HTR-8/SVneo (cell line): ENCODE measurements around the gene OR2T11.
A peak's percentile ranks its signal among the peaks of the same experiment; 100 is the strongest.
"Not testable (repeated sequence)": the region's sequence is repeated elsewhere in the genome, so short reads cannot be mapped to it uniquely, and the experiment has no call there.

Experiments used
- DNase-seq: peaks from one replicate; pipeline ENCODE4 v3.0.0; 2011; ENCODE audit warnings: low spot score, mixed read lengths; ENCODE audit not compliant: insufficient read length
- FAIRE-seq: peaks from 2 replicates; lab custom pipeline; 2011; peaks lifted over from hg19 to GRCh38; lab: Jason Lieb, UNC

Gene OR2T11

DNA sequence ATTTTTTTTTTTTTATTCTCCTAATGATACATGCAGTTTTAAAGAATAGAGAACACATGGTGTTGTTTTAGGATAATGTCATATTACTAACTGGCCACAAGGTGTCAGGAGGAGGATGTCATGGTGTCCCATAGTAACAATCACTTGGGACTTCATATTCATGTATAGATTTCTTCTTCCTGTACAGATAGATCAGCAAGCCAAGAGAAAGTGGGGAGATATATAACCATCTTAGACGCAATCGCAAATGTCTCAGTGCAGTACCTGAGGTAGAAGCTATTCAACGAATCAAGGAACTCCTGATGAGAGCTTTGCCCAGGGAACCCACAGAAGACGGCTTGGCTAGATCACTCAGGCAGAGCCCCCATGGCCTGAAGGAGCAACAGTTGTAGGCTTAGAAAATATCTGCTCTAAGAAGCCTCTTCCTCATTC lies 12.3 kb downstream of the OR2T11 start:
- peak; percentile 56 for DNase-seq
- FAIRE-seq = no peak

DNA sequence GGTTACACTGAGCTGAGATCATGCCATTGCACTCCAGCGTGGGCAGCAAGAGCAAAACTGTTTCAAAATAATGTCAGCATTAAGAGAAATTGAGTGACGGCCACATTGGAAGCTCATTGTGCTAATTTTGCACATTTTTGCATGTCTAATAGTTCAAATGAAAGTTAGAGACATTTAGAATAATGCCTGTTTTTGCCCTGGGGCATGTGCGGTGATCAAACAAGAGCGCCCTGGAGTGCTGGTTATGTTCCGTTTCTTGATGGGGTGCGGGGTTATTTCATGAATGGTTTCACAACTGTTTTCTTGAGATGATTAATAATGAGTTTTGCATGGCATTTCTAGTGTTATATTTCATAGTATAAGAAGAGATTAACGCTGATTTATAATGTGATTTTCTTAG lies 13.1 kb downstream of the OR2T11 start:
- DNase-seq (no peak), FAIRE-seq (no peak)

DNA sequence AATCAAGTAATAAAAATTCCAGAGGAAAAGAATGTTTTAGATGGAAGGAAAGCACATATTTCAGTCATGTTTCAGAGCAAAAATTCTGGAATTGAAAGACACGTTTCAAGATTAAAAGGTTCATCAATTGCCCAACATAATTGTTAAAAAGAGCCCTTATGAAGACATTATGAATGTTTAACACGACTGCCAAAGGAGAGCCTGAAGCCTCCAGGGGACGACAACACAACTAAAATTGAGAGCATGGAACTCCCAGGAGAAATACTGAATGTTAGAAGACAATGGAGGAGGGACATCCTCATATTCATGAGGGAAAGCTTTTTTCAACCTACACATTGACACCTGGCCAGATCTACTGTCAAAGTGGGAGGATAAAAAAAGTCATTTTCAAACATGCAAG lies 16.0 kb downstream of the OR2T11 start:
- DNase-seq = peak; percentile 46
- no peak for FAIRE-seq

DNA sequence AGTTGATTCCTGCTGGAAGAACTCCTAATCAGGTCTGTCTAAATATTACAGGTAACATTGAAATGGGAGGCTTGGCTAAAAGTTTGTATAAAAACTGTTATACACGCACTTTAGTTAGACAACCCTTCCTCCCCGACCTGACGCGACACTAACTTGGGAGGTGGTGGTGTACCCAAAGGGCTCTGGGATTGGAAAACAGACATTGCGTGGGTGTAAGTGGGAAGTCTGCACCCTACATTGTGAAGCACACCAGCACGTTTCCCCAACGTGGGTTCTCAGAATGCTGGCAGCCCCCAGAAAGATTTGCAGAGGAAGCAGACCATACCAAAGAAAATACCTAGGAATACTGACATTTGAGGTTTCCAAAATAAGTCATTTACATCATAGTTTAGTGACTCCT lies 16.8 kb downstream of the OR2T11 start:
- FAIRE-seq (no peak), DNase-seq (no peak)

DNA sequence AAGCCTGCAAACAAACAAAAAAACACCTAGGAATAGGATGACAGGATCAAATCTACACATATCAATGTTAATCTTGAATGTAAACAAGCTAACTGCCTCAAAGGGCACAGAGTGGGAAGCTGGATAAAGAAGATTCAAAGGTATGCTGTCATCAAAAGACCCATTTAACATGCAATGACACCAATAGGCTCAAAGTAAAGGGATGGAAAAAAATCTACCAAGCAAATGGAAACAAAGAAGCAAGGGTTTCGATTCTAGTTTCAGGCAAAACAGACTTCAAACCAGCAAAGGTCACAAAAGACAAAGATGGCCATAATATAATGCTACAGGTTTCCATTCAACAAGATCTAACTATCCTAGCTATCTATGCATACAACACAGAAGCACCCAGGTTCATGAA lies 21.1 kb downstream of the OR2T11 start:
- FAIRE-seq (no peak), DNase-seq (no peak)

DNA sequence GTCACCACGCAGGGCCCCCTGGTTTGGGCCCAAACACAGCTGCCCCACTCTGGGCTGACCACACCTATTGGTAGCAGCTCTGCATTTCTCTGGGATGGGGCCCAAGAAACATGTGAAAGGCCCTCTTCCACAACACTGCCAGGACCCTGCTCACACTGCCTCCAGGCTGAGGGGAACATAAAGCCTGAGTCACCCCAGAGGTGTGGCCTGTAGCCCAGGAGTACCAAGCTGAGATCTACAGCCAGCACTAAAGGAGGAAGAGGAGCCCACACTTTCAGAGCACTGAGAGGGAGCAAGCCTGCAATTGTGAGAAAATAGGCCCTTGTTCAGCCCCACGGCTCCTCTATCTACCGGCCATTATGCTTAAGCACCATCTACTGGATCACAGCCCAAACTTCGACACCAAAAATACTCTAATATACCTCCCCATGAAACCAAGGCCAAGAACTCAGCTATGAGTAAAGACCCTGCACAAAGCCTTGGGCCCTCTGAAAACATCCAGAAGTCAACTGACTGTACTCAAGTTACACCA lies 22.9 kb downstream of the OR2T11 start:
- DNase-seq (no peak), FAIRE-seq (no peak)

DNA sequence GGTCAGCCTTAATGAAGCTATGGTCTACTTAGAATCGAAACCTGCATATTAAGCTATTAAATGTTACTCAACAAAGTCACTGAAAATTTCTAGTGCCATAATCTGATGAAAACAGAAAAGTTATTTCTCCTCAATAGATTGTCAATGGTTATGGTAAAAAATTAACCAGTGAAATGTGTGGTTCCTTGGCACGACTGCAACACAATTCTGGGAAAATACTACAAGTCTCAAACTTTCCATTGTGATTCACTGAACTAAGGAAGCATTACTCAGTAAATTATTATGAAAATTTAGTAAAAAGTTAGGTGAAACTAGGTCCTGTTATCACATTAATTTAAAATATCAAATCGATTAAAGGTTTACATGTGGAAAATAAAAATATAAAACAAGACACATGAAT lies 24.6 kb downstream of the OR2T11 start:
- FAIRE-seq (no peak), DNase-seq (no peak)

DNA sequence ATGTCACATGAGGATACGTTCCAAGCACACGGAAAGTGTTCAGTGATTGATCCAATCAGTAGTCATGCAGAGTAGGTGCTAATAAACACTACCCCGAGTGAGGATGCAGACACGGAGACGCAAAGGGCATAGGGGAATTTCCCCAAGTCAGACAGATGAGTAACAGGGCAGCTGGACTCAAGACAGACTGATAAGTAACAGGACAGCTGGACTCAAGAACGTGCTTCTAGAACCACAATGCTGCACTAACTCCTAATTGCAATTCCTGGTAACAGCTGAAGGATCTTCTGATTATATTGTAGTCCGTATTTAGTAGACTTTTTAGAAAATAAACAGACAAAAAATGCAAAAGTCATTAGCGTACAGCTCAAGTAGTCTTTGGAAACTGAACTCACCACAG lies 35.5 kb downstream of the OR2T11 start:
- DNase-seq = no peak
- peak; percentile 20 for FAIRE-seq

DNA sequence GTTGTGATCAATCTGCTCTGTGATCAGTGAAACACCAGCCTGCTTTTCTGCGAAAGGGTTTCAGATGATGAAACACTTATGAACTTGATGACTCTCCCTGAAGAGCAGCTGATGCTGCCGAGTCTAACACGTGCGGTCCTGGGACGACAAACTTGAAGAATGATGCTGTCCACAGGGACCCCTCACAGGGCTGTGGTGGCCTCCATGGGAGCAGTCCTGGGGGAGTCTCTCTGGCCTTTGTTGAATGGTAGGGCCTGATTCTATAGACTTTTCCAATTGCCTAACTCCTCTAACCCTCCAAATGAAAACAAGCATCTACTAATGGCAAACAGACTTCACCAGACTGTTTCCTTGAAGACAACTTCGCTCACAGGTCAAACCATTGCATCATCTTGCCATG lies 37.3 kb downstream of the OR2T11 start, which contains the start of gene OR2T10:
Gene OR2T10, minus strand, starts transcription at position 112 of the 400 bp plus-strand sequence. CDS start 3,932 bp downstream, outside the sequence.
- FAIRE-seq = no peak

DNA sequence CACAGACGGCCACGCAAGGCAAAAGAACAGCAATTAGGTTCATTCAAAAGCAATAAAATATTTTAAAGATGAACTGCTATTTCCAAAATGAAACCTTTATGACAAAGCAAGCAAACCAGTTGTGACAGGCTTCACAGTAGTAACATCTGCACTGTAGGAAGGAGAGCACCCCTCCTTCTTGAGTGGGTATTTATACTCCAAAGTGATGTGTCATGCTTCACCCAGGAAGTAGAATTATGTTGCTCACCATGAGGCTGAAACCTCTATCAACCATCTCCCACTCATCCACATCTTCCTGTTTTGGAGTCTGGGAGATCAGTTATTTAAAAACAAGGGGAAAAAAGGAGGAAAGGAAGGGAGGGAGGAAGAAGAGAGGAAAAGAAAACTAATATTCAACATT lies 38.3 kb downstream of the OR2T11 start:
- DNase-seq = peak; percentile 9
- FAIRE-seq = no peak

More for the DNA sequence above, 37.3 kb downstream of the OR2T11 start, which contains the start of gene OR2T10:
- DNase-seq = no peak

DNA sequence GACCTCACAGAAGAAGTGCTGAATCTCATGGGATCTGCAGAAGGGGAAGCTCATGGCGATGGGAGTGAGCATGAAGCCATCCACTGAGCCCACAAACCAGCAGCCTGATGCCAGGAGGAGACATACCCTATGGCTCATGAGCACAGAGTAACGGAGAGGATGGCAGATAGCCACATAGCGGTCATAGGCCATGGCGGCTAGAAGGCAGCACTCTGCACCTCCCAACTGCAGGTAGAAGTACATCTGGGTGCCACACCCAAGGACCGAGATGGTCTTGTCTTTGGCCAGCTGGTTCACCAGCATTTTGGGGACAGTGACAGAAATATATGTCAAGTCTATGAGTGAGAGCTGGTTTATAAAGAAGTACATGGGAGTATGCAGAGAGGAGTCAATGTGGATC lies 41.7 kb downstream of the OR2T11 start:
- DNase-seq (no peak), FAIRE-seq (no peak)

DNA sequence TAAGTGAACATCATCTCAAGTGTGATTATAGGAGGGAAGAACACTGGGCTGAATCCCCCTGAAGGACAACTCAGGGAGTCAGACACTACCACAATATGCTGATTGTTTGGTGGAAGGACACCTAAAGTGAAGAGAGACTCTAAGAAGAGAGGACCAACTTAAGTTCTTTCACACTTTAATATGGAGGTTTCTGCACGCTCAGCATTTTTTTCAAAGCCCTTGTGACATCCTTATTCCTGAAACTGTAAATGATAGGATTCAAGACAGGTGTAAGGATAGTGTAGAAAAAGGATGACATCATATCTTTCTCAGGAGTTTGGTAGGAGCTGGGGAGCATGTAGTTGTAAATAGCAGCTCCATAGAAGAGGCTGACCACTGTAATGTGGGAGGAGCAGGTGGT lies 42.2 kb downstream of the OR2T11 start:
- FAIRE-seq (no peak), DNase-seq (no peak)

DNA sequence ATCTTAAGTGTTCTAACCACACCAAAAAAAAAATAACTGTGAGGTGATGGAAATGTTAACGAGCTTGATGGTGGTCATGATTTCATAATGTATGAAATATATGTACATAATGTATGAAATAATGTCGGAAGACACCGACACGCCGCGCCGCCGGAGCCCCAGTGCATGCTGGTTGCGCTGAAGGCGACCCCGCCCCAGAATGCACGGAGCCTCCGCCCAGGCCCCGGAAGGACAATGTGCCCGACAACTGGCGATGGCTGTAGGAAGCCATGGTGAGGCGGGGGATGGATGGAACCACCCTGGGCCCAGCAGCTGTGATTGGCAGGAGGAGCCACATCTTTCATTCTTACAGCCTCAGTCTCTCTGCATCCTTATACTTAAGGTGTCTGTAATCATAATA lies 44.8 kb downstream of the OR2T11 start:
- DNase-seq (no peak), FAIRE-seq (no peak)

DNA sequence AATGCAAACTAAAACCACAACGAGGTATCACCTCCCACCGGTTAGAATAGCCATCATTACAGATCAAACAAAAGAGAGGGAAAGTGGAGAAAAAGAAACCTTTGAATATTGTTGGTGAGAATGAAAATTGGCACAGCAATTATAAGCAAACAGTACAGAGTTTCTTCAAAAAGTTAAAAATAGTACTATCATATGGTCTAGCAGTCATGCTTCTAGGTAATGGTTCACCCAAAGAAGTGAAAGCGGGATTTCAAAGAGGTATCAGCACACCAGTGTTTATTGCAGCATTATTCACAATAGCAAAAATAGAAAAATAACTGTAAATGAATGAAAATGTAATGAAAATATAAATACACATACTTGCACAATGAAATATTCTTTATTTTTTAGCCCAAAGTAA lies 45.6 kb downstream of the OR2T11 start:
- FAIRE-seq (no peak), DNase-seq (no peak)

DNA sequence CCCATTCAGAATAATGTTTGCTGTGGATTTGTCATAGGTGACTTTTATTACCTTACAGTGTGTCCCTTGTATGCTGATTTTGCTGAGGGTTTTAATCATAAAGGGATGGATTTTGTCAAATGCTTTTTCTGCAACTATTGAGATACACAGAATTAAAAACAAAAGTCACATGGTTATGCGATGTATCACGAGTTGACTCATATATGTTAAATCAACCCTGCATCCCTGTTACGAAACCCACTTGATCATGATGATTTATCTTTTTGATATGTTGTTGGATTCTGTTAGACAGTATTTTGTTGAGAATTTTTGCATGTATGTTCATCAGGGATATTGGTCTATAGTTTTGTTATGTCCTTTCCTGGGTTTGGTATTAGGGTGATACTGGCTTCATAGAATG lies 49.6 kb downstream of the OR2T11 start:
- DNase-seq (no peak), FAIRE-seq (no peak)

DNA sequence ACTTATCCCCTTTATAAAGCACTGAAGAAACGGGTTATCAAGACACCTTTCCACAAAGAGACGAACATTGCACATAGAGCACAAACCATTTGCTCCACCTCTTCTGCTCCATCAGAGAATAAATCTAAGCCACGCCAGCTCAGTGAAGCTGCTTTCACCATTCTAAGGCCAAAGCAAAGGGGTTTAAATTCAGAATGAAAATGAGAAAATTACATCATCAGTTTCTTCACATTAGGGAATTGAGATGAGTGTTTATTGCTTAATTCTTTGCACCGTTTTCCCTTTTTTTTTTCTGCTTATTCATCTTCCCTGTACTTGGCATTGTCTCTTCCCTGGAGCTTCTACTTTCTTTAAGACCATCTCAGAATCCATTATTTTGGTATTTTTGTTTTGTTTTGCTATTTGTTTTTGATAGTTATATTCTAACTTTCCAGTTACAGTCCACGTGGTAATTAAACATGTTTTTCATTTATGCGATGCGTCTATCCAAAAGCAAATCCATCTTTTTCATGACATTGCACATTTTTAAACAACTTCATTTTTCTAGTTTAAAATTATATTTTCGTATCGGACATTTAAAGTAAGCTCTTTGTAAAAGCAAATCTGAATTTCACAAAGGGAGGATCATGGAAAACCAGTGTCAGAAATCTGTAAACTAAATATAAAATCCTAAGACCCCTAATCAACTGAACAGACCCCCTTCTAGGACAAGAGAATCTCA lies 58.5 kb downstream of the OR2T11 start:
- no peak for FAIRE-seq
- DNase-seq = no peak

DNA sequence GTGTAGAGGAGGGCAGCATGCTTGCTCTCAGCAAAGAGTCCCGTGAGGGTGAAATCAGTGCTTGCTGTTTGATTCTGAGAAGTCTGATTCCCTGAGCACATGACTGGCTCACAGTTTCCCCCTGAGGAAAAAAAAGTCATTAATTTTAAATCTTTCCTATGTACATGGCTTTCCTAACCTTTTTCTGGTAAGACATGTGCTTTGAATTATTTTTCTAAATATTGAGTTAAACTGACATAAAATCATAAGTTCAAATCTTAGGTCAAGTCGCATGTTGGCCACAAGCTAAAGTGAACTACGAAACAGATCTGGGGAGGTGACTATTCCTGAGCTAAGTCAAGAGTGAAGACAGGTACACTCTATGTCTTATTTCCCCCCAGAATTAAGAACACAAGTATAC lies 60.2 kb downstream of the OR2T11 start, which contains the start of gene OR2T34:
Gene OR2T34, minus strand, starts transcription at position 101 of the 400 bp plus-strand sequence. Its CDS starts 0 bp downstream, at position 101.
- FAIRE-seq = peak; percentile 33

DNA sequence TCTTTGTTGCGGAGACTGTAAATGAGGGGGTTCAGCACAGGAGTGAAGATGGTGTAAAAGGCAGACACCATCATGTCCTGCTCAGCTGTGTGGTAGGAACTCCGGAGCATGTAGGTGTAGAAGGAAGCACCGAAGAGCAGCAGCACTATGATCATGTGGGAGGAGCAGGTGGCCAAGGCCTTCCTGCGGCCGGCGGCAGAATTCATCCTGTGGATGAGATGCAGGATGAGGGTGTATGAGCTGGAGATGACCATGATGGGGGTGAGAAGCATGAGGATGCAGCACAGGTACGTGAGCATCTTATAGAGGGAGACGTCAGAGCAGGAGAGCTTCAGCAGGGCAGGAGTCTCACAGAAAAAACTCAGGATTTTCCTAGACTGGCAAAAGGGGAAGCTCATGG lies 61.0 kb downstream of the OR2T11 start:
- peak; percentile 68 for FAIRE-seq
- not testable (repeated sequence) for DNase-seq

More for the DNA sequence above, 60.2 kb downstream of the OR2T11 start, which contains the start of gene OR2T34:
- not testable (repeated sequence) for DNase-seq
